AG04450 (cell line): ENCODE measurements around the gene GH2. TPM values are rescaled to one million over a fixed set of nuclear protein-coding genes. Genes with fewer than 3 reads are reported as not detected.

Experiments
- CTCF ChIA-PET: fragments of 300-600, 350-600 bp; formaldehyde crosslinking; extraction: SDS; loops from one replicate; lab custom pipeline; 2022; ENCODE audit warnings: antibody characterized with exemption, inconsistent platforms; lab: Charles Lee
- POLR2A ChIA-PET: fragments of 350-600 bp; formaldehyde crosslinking; extraction: SDS; loops from one replicate; lab custom pipeline; 2021; ENCODE audit warnings: antibody characterized with exemption, inconsistent platforms; lab: Yijun Ruan, JAX
- DNase-seq: peaks from one replicate; pipeline ENCODE4 v3.0.0-alpha.2; 2011; ENCODE audit warnings: low read depth, low spot score
- H3K27ac ChIP-seq: one replicate; pipeline ENCODE4 v1.5.1; 2012; ENCODE audit warnings: low read depth, low read length, control low read depth
- H3K27me3 ChIP-seq: one replicate; pipeline ENCODE4 v1.6.0; 2012; ENCODE audit warnings: low read length; ENCODE audit not compliant: control insufficient read depth, insufficient read depth
- H3K4me3 ChIP-seq: 2 replicates; pipeline ENCODE4 v1.5.1; 2011; ENCODE audit warnings: mild to moderate bottlenecking, low read depth, low read length, control low read depth
- H3K9me3 ChIP-seq: 2 replicates; pipeline ENCODE4 v1.5.1; 2012; ENCODE audit warnings: low read length; ENCODE audit not compliant: control insufficient read depth, insufficient read depth
- polyA minus RNA-seq: library from RNA; depleted of rRNA, polyadenylated mRNA; stranded (reverse); fragments of >200 nt; gene quantifications from 2 replicates; pipeline ENCODE4 v1.2.3, GENCODE V29; 2011; rRNA and poly(A)+ RNA removed
- polyA plus RNA-seq: library from polyadenylated mRNA; depleted of rRNA; stranded (reverse); fragments of >200 nt; gene quantifications from 2 replicates; pipeline ENCODE4 v1.2.3, GENCODE V29; 2011; rRNA removed
- TF ChIP-seq, protein P1 (sequence below): IDR thresholded peaks from 2 replicates; pipeline ENCODE4 v1.5.1; 2011; ENCODE audit warnings: low read depth, low read length, control low read depth, inconsistent platforms

The GH2 gene
- polyA plus RNA-seq = not detected in 2 replicates
- polyA minus RNA-seq = not detected in 2 replicates

DNA sequence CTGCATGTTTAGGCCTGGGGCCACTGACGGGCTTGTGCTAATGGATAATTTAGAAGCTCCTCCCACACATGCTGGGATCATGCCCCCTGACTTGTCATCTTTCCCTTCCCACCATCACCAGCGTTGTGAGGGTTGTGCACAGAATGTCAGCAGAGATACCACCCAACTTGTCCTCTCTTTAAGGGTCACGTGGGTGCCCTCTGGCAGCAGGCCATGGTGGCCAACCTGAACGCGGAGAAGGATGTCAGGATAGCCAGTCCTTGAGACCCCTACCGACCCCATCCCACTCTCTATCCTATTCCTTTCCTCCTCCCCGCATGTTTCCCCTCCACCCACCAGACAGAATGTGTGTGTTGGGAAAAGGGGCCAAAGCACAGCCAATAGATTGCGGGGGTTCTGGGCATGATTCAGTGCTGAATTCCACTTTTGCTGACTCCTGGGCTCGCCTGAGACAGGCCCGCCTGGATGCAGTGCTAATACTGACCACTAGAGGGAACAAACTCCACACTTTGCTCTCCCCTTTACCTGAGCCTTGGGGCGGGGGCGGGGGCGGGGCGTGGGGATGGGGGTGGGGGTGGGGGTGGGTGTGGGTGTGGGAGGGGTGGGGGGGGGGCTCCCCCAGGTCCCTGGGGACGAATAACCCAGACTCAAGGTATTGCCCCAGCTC lies at the start of gene GH2:
Gene GH2 (minus strand): TSS at position 10 of the 667 bp plus-strand sequence. CDS start 143 bp downstream, outside the sequence.
- Histone ChIP-seq H3K27me3 (peaks cover 4% of the 10 kb centered on the region), H3K4me3 (no peak within 1 kb of the TSS), H3K27ac (no peak within 1 kb of the TSS), H3K9me3 (no peaks in the 10 kb centered on the region)
- CTCF ChIA-PET = interaction anchor here (1.0 to 1.4 kb wide), 3 partner anchors 13 to 99 kb away, joined by 3 to 6 read pairs (median 3); no protein-coding TSS in a partner anchor
- TF ChIP-seq, protein P1, sequence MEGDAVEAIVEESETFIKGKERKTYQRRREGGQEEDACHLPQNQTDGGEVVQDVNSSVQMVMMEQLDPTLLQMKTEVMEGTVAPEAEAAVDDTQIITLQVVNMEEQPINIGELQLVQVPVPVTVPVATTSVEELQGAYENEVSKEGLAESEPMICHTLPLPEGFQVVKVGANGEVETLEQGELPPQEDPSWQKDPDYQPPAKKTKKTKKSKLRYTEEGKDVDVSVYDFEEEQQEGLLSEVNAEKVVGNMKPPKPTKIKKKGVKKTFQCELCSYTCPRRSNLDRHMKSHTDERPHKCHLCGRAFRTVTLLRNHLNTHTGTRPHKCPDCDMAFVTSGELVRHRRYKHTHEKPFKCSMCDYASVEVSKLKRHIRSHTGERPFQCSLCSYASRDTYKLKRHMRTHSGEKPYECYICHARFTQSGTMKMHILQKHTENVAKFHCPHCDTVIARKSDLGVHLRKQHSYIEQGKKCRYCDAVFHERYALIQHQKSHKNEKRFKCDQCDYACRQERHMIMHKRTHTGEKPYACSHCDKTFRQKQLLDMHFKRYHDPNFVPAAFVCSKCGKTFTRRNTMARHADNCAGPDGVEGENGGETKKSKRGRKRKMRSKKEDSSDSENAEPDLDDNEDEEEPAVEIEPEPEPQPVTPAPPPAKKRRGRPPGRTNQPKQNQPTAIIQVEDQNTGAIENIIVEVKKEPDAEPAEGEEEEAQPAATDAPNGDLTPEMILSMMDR = peak; percentile 58
- no peak for DNase-seq
- POLR2A ChIA-PET = no interaction called here

DNA sequence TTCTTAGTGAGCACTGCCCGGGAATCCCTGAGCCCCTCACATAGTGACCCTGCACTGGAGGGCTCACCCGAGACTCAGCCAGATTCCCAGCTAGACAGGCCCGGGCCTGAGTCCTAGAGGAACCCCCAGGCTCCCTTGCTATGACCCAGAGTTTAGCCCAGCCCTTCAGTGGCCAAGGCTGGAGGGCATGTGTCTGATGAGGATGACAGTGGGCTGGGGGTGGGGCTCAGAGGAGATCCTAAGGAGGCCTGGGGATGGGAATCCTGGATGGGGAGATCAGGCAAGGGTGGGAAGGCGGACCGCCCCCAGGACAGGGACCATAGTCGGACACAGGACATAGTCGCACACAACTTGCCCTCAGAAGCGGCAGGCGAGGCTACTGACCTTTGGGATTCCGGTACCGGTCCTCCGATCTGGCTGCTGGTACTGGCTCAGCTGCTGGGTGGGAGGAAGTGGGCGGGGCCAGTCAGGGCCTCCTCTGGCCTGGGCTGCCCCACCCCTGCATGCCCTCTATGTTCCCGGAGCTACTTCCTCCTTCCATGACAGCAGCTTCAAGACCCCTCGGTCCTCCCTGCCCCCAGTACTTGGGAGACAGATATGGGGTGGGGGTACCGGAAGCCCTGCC lies 49.3 kb upstream of the GH2 start:
- TF ChIP-seq, protein P1 = no peak
- ChIA-PET CTCF (interaction anchor here (0.9 to 3.8 kb wide), 3 partner anchors 12 to 351 kb away, joined by 3 to 17 read pairs (median 14); partner anchors contain the start of gene GH1), POLR2A (no interaction called here)
- H3K4me3 ChIP-seq = no peak overlapping the region
- H3K27me3 ChIP-seq = peaks cover 24% of the 10 kb centered on the region
- no peaks in the 10 kb centered on the region for H3K9me3 ChIP-seq
- DNase-seq = no peak
- no peak overlapping the region for H3K27ac ChIP-seq

DNA sequence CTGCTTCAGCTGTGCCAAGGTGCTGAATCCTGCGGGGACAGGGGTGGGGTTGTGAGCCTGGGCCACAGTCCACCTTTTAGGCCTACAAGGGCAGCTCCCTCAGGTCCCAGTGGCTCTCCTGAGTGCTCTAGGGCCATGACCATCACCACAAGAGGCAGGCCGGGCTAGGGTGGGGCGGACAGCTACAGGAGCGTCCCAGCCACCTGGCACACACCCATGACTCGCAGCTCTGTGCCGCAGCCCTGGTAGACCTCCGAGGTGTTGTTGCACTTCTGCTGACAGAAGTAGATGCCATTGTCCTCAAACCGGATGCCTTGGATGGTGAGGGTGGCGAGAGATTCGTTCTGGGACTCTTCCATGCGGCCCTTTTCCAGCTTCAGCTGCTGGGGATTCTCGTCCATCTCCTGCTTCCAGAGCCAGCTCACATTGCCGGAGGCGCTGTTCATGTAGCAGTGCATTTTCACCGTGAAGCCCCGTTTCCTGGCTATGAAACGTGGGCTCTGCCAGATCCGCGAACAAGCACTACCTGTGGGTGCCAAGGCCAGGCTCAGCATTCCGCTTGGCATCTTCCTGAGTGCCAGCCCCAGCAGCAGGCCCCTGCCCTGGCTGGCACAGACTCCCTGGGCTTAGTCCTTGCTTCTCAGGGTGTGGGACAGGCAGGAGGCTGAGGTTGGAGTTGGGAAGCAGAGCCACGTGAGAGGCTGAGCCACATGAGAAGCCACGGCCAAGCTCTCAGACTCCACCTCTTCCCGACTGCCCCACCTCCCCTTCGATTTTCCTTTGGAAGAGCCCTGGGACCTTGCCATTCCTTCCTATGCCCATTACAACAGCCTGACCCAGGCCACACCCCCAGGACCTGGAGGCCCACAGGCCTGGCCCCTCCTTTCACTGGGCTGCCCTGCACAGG lies 48.4 kb upstream of the GH2 start:
- ChIA-PET POLR2A (no interaction called here), CTCF (interaction anchor here (0.9 to 3.8 kb wide), 4 partner anchors 9 to 352 kb away, joined by 3 to 17 read pairs (median 4); partner anchors contain the start of gene GH1)
- DNase-seq = no peak
- Histone ChIP-seq H3K27me3 (peaks cover 20% of the 10 kb centered on the region), H3K4me3 (no peak overlapping the region), H3K9me3 (no peaks in the 10 kb centered on the region), H3K27ac (no peak overlapping the region)
- TF ChIP-seq, protein P1 = no peak

DNA sequence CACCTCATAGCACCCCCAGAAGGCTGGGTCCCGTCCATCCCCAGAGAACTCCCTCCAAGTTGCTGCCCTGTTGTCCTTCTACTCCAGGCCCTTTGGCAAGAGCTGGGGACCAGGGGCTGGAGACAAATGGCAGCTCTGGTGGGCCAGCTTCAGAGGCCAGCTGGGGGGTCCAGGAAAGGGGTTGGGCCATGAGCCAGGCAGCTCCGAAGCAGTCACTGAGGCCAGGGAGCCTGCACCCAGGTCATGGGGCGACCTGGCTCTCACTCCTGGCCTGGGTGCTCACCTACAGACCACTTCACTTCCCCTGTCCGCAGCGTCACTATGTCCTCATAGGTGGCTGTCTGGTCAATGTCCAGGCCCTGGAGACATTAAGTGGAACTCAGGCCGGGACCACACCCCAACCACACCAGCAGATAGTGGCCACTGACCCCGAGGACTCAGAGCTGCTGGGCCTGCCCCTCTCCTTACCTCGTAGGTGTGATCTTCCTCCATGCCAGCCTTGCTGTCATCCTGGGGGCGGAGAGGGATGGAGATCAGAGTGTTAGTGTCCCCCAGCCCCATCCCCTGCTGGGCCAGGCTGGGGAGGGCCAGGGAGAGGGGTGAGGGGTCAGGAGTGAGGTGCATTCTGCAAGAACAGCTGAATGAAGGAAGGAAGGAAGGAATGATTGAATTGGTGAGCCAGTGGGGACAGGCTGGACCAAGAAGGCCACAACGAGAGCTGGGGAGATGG lies 47.4 kb upstream of the GH2 start:
- POLR2A ChIA-PET = no interaction called here
- no peak for DNase-seq
- no peaks in the 10 kb centered on the region for H3K9me3 ChIP-seq
- H3K27ac ChIP-seq = no peak overlapping the region
- CTCF ChIA-PET = interaction anchor here (1.4 to 3.8 kb wide), 2 partner anchors 10 to 18 kb away, joined by 6 to 17 read pairs; partner anchors contain the start of gene GH1
- peaks cover 12% of the 10 kb centered on the region for H3K27me3 ChIP-seq
- TF ChIP-seq, protein P1 = no peak
- H3K4me3 ChIP-seq = no peak overlapping the region
